ENCODE measurements around the gene YWHAQ. TPM values are rescaled to one million over a fixed set of nuclear protein-coding genes. Genes with fewer than 3 reads are reported as not detected.

Gene YWHAQ
- total RNA-seq, 1 donor from 2014 or later = 533 TPM

DNA sequence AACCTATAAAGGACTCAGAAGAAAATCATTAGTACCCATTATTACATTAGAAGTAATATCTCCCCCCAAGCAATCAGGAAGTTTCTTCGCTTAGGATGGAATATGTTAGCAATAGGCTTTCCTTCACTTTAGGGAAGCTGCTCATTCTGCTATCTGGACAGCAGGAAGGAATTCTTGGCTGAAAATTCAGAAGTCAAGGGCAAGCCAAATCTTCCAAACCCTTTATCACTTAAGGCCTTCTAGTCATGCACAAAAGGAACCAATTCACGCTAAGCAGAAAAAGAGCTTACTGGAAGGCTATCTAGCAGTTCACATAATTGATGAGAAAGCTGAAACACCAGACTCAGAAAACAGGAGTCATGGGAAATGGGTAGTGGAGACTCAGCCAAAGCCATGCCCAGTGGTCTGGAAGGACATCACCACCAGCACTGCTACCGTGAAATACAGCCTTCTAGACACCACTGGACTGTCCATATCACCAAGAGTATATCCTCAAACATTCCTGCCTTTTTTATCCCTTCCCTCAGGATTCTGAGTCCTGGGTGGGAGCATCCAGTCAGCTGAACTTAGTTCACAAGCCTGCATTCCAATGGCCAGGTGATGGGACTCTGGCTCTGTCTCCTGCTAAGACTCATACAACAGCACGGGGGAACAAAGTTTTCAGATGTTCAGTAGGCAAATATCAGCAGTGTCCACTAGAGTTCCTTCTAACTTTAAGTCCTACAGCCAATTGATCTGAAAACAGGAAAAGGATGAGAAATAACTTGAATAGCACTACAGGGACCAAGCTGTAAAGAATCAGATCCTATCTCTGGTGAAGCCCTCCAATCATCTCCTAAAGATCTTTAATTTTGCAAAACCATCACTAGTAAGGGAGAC lies 60.4 kb downstream of the YWHAQ start:
- Mint-ChIP-seq H3K27me3 (ENCODE audit: unreplicated experiment) (no peaks in the 10 kb centered on the region), H3K4me1 (ENCODE audit: low read depth, unreplicated experiment) (no peaks in the 10 kb centered on the region), H3K4me3 (ENCODE audit: unreplicated experiment) (no peak overlapping the region), H3K9me3 (ENCODE audit: unreplicated experiment) (no peaks in the 10 kb centered on the region), H3K27ac (ENCODE audit: unreplicated experiment) (no peak overlapping the region), H3K36me3 (ENCODE audit: unreplicated experiment) (no peaks in the 10 kb centered on the region)
- no peak for TF ChIP-seq CTCF (IDR thresholded peaks at IDR 0.05; ENCODE audit: partially characterized antibody, unreplicated experiment)
- DNase-seq = no peak

GRCh38 chr2:9565436-9566153 lies 65.2 kb downstream of the YWHAQ start:
- Mint-ChIP-seq H3K9me3 (ENCODE audit: unreplicated experiment) (peaks cover 1% of the 10 kb centered on the region), H3K27ac (ENCODE audit: unreplicated experiment) (no peak overlapping the region), H3K4me1 (ENCODE audit: low read depth, unreplicated experiment) (peaks cover 1% of the 10 kb centered on the region)

GRCh38 chr2:9560628-9561027 lies 70.2 kb downstream of the YWHAQ start:
- peaks cover 4% of the 10 kb centered on the region for H3K9me3 Mint-ChIP-seq (ENCODE audit: unreplicated experiment)
- no peaks in the 10 kb centered on the region for H3K27me3 Mint-ChIP-seq (ENCODE audit: unreplicated experiment)
- DNase-seq = no peak
- no peak overlapping the region for H3K27ac Mint-ChIP-seq (ENCODE audit: unreplicated experiment)
- H3K36me3 Mint-ChIP-seq (ENCODE audit: unreplicated experiment) = no peaks in the 10 kb centered on the region
- TF ChIP-seq CTCF (IDR thresholded peaks at IDR 0.05; ENCODE audit: partially characterized antibody, unreplicated experiment) = no peak
- H3K4me3 Mint-ChIP-seq (ENCODE audit: unreplicated experiment) = no peak overlapping the region
- H3K4me1 Mint-ChIP-seq (ENCODE audit: low read depth, unreplicated experiment) = peaks cover 6% of the 10 kb centered on the region

More at GRCh38 chr2:9565436-9566153, 65.2 kb downstream of the YWHAQ start:
- Mint-ChIP-seq H3K27me3 (ENCODE audit: unreplicated experiment) (no peaks in the 10 kb centered on the region), H3K36me3 (ENCODE audit: unreplicated experiment) (no peaks in the 10 kb centered on the region), H3K4me3 (ENCODE audit: unreplicated experiment) (no peak overlapping the region)
- TF ChIP-seq CTCF (IDR thresholded peaks at IDR 0.05; ENCODE audit: partially characterized antibody, unreplicated experiment) = no peak
- no peak for DNase-seq

GRCh38 chr2:9558948-9559381 lies 71.8 kb downstream of the YWHAQ start:
- Mint-ChIP-seq H3K9me3 (ENCODE audit: unreplicated experiment) (peaks cover 7% of the 10 kb centered on the region), H3K4me3 (ENCODE audit: unreplicated experiment) (no peak overlapping the region), H3K36me3 (ENCODE audit: unreplicated experiment) (no peaks in the 10 kb centered on the region), H3K4me1 (ENCODE audit: low read depth, unreplicated experiment) (peaks cover 11% of the 10 kb centered on the region), H3K27me3 (ENCODE audit: unreplicated experiment) (no peaks in the 10 kb centered on the region), H3K27ac (ENCODE audit: unreplicated experiment) (no peak overlapping the region)
- TF ChIP-seq CTCF (IDR thresholded peaks at IDR 0.05; ENCODE audit: partially characterized antibody, unreplicated experiment) = no peak
- no peak for DNase-seq
